ENCODE measurements around the gene PGAP1. TPM values are rescaled to one million over a fixed set of nuclear protein-coding genes. Genes with fewer than 3 reads are reported as not detected.
A peak's percentile ranks its signal among the peaks of the same experiment; 100 is the strongest.

The PGAP1 gene
- total and polyA plus RNA-seq, 3 experiments from 2014 or later = 1.5 to 8.7 (median 7.1) TPM

DNA sequence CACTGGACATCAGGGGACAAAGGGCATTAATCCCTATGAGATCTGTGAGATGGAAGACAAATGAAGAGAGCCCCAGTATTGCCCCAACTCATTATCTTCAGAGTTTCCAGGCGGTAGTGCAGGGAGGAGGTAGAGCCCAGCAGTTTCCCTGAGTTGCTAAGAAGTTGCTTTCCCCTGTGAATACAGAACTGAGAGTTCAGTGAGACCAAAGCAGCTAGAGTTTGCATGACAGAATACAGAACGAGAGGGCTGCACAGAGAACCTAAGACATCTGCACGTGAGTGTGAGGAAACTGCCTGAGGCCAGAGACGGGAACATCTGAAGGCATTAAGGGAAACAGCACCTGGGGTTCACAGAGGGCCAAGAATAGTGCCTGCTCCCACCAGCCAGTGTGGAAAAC, 18.1 kb upstream of the PGAP1 start:
- Mint-ChIP-seq H3K27me3 (peaks cover 10 to 13% of the 10 kb centered on the region in 2 donors), H3K36me3 (no peaks in the 10 kb centered on the region), H3K9me3 (peaks cover 0 to 2% (median 0%) of the 10 kb centered on the region in 5 donors), H3K4me3 (no peak overlapping the region), H3K27ac (no peak overlapping the region), H3K4me1 (no peaks in the 10 kb centered on the region)
- Histone ChIP-seq H3K27ac (ENCODE audit: low read depth, low read length) (no peak overlapping the region), H3K36me3 (ENCODE audit: insufficient read depth, low read length) (no peaks in the 10 kb centered on the region), H3K4me3 (ENCODE audit: low read length) (no peak overlapping the region), H3K4me1 (ENCODE audit: insufficient read depth, low read length) (no peaks in the 10 kb centered on the region), H3K27me3 (ENCODE audit: insufficient read depth, low read length, poor library complexity, severe bottlenecking) (no peaks in the 10 kb centered on the region), H3K9me3 (ENCODE audit: low read length) (no peaks in the 10 kb centered on the region)
- DNase-seq = no peak
- CTCF ChIA-PET = no interaction called here
- POLR2A ChIA-PET = no interaction called here

DNA sequence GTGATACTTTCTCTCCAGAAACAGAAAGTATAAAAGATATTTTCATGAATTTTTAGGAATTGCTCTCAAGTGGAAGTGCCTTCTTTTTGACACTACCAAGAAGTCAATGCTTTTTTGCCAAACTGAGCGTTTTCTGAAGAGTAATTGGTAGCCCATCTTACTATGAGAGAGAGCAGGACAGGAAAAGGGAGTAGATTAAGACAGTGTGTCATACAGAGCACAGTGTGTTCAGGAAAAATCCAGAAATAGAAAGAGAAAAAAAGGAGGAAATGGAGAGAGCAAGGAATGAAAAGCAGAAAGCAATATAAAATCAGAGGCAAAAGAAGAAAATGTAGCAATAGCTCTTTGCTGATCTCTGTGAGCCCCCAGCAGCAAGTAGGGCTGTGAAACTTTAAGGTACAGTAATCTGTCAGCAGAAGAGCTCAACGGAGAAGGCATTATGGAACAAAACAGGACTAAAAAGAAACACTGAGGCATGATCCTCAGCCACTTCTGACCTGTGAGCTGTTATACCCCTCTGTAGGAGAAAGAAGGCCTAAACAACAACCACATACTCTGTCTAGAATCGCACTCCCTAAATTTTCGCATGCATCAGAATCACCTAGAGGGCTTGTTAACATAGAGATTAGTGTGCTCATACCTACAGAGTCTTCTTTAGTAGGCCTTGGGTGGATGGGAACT, 15.0 kb upstream of the PGAP1 start:
- no peak for DNase-seq
- Histone ChIP-seq H3K4me1 (ENCODE audit: insufficient read depth, low read length) (no peaks in the 10 kb centered on the region), H3K27me3 (ENCODE audit: insufficient read depth, low read length, poor library complexity, severe bottlenecking) (no peaks in the 10 kb centered on the region), H3K4me3 (ENCODE audit: low read length) (no peak overlapping the region), H3K9me3 (ENCODE audit: low read length) (no peaks in the 10 kb centered on the region), H3K36me3 (ENCODE audit: insufficient read depth, low read length) (no peaks in the 10 kb centered on the region), H3K27ac (ENCODE audit: low read depth, low read length) (no peak overlapping the region)
- H3K4me3 Mint-ChIP-seq = no peak overlapping the region
- H3K36me3 Mint-ChIP-seq = no peaks in the 10 kb centered on the region
- POLR2A ChIA-PET = no interaction called here
- no peaks in the 10 kb centered on the region for H3K4me1 Mint-ChIP-seq
- H3K9me3 Mint-ChIP-seq = peaks cover 0 to 2% (median 0%) of the 10 kb centered on the region in 5 donors
- peak overlapping the region in 1 of 8 donors; percentile 3 for H3K27ac Mint-ChIP-seq
- CTCF ChIA-PET = no interaction called here
- H3K27me3 Mint-ChIP-seq = peaks cover 10 to 13% of the 10 kb centered on the region in 2 donors

DNA sequence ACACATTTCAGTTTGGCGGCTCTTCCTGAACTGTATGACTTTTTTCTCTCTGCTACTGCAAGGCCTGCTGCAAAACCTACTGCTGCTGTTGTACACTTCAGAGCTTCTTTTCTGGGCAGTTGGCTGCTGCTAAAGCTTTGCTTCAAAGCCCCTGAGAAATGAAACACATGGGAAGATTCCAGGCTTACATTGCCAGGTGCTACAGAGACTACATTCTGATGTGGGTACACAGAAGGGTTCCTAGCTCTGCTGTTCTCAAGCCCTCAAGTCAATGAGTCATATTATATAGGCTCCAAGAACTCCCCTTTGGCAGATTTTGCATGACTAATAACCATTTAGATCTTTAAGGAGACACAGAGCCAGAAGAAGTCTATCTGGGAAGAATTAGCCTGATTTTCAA, 12.9 kb upstream of the PGAP1 start:
- POLR2A ChIA-PET = no interaction called here
- H3K27me3 ChIP-seq (ENCODE audit: insufficient read depth, low read length, poor library complexity, severe bottlenecking) = no peaks in the 10 kb centered on the region
- H3K27me3 Mint-ChIP-seq = peaks cover 2 to 9% of the 10 kb centered on the region in 2 donors
- H3K9me3 ChIP-seq (ENCODE audit: low read length) = no peaks in the 10 kb centered on the region
- no peaks in the 10 kb centered on the region for H3K4me1 Mint-ChIP-seq
- no peaks in the 10 kb centered on the region for H3K36me3 Mint-ChIP-seq
- no peak overlapping the region for H3K4me3 Mint-ChIP-seq
- no peak for DNase-seq
- no peaks in the 10 kb centered on the region for H3K4me1 ChIP-seq (ENCODE audit: insufficient read depth, low read length)
- no peak overlapping the region for H3K4me3 ChIP-seq (ENCODE audit: low read length)
- peaks cover 0 to 2% (median 0%) of the 10 kb centered on the region in 5 donors for H3K9me3 Mint-ChIP-seq
- no peak overlapping the region for H3K27ac Mint-ChIP-seq
- CTCF ChIA-PET = no interaction called here
- no peak overlapping the region for H3K27ac ChIP-seq (ENCODE audit: low read depth, low read length)
- H3K36me3 ChIP-seq (ENCODE audit: insufficient read depth, low read length) = no peaks in the 10 kb centered on the region

GRCh38 chr2:196935432-196935831, 8.9 kb upstream of the PGAP1 start:
- DNase-seq = no peak
- no peaks in the 10 kb centered on the region for H3K36me3 Mint-ChIP-seq
- ChIA-PET POLR2A (no interaction called here), CTCF (no interaction called here)
- peaks cover 4% of the 10 kb centered on the region for H3K4me1 ChIP-seq (ENCODE audit: insufficient read depth, low read length)
- no peaks in the 10 kb centered on the region for H3K27me3 ChIP-seq (ENCODE audit: insufficient read depth, low read length, poor library complexity, severe bottlenecking)
- H3K4me3 Mint-ChIP-seq = no peak overlapping the region
- H3K4me3 ChIP-seq (ENCODE audit: low read length) = no peak overlapping the region
- H3K27me3 Mint-ChIP-seq = no peaks in the 10 kb centered on the region
- no peak overlapping the region for H3K27ac ChIP-seq (ENCODE audit: low read depth, low read length)
- H3K9me3 Mint-ChIP-seq = no peaks in the 10 kb centered on the region
- no peaks in the 10 kb centered on the region for H3K4me1 Mint-ChIP-seq
- no peaks in the 10 kb centered on the region for H3K36me3 ChIP-seq (ENCODE audit: insufficient read depth, low read length)
- H3K9me3 ChIP-seq (ENCODE audit: low read length) = no peaks in the 10 kb centered on the region
- H3K27ac Mint-ChIP-seq = peak overlapping the region in 1 of 8 donors; percentile 44

GRCh38 chr2:196934672-196935071, 8.2 kb upstream of the PGAP1 start:
- Histone ChIP-seq H3K36me3 (ENCODE audit: insufficient read depth, low read length) (no peaks in the 10 kb centered on the region), H3K4me3 (ENCODE audit: low read length) (no peak overlapping the region), H3K27ac (ENCODE audit: low read depth, low read length) (no peak overlapping the region), H3K9me3 (ENCODE audit: low read length) (no peaks in the 10 kb centered on the region), H3K27me3 (ENCODE audit: insufficient read depth, low read length, poor library complexity, severe bottlenecking) (no peaks in the 10 kb centered on the region), H3K4me1 (ENCODE audit: insufficient read depth, low read length) (peaks cover 4% of the 10 kb centered on the region)
- Mint-ChIP-seq H3K4me1 (no peaks in the 10 kb centered on the region), H3K9me3 (no peaks in the 10 kb centered on the region), H3K4me3 (no peak overlapping the region), H3K36me3 (no peaks in the 10 kb centered on the region), H3K27me3 (no peaks in the 10 kb centered on the region), H3K27ac (no peak overlapping the region)
- POLR2A ChIA-PET = no interaction called here
- no peak for DNase-seq
- CTCF ChIA-PET = no interaction called here

DNA sequence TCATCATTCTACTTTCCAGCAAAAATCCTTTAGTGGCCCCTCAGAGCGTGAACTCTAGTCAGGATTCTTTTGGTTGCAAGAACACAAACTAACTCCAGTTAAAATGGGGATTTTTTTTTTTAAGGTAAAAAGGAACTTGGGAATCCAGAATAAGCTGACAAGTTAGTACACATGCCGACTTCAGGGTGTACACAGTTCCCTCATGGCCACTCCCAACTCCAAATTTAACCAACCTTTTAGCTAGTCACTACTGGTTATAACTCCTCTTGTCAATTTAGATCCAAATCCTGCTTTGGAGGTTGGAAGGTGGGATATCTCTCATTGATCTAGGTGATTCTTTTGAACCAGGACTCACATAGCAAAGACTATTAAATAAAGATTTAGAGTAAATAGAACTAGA, 5.0 kb upstream of the PGAP1 start:
- Histone ChIP-seq H3K9me3 (ENCODE audit: low read length) (no peaks in the 10 kb centered on the region), H3K4me1 (ENCODE audit: insufficient read depth, low read length) (peaks cover 13% of the 10 kb centered on the region), H3K36me3 (ENCODE audit: insufficient read depth, low read length) (no peaks in the 10 kb centered on the region), H3K27ac (ENCODE audit: low read depth, low read length) (no peak overlapping the region), H3K4me3 (ENCODE audit: low read length) (no peak overlapping the region), H3K27me3 (ENCODE audit: insufficient read depth, low read length, poor library complexity, severe bottlenecking) (no peaks in the 10 kb centered on the region)
- peaks cover 9% of the 10 kb centered on the region in 3 donors for H3K4me1 Mint-ChIP-seq
- CTCF ChIA-PET = no interaction called here
- H3K36me3 Mint-ChIP-seq = peaks cover 0 to 8% (median 0%) of the 10 kb centered on the region in 3 donors
- H3K27me3 Mint-ChIP-seq = no peaks in the 10 kb centered on the region
- H3K4me3 Mint-ChIP-seq = no peak overlapping the region
- POLR2A ChIA-PET = interaction anchor here (0.9 kb wide), 1 partner anchor 391 kb away, joined by 3 read pairs; no protein-coding TSS in a partner anchor
- no peak overlapping the region for H3K27ac Mint-ChIP-seq
- DNase-seq = no peak
- H3K9me3 Mint-ChIP-seq = no peaks in the 10 kb centered on the region

DNA sequence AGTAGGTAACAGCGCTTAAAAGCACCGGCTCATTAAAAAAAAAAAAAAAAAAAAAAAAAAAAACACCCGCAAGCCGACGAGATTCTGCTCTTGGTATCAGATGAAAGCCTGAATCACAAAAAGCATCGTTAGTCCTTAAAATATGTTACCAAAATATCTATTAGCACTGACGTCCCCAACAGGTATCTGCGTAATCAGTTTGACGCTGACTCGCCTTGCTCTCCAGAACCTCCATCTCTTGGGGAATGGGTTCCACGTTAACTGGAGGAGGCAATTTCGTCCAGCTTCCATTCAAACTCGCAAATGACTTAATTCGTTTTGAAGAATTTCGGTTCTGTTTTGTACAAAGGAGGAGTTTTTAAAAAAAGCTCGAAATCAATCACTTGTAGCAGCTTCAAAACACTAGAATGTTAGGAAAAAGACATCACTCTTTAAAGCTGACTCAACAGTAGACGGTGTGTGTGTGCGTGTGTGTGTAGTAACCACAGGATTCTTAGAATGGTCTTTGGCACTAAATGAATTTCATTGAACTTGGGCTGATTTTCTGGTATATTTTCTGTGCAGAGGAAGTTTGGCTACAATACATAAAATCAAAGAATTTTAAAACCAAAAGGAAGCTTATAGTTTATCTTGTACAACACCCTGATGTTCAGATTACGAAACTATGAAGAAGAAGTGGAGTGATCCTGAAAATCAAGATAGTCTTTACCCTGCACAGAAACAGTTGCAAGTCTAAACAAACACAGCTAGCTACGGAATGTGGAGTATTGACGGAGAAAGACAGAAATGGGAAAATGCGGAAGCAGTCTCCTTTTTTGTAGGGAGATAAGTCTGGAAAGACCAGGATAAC, 1.1 kb upstream of the PGAP1 start:
- POLR2A ChIA-PET = interaction anchor here (0.5 to 0.9 kb wide), 3 partner anchors 12 to 777 kb away, joined by 3 to 7 read pairs (median 5); partner anchors contain the start of genes MARS2 and MOB4
- peaks cover 23 to 38% (median 31%) of the 10 kb centered on the region in 3 donors for H3K4me1 Mint-ChIP-seq
- peak overlapping the region; percentile 38 to 99 (median 92) for H3K27ac Mint-ChIP-seq
- Histone ChIP-seq H3K4me3 (ENCODE audit: low read length) (peak overlapping the region; percentile 80), H3K4me1 (ENCODE audit: insufficient read depth, low read length) (peaks cover 13% of the 10 kb centered on the region), H3K9me3 (ENCODE audit: low read length) (no peaks in the 10 kb centered on the region), H3K27me3 (ENCODE audit: insufficient read depth, low read length, poor library complexity, severe bottlenecking) (no peaks in the 10 kb centered on the region), H3K27ac (ENCODE audit: low read depth, low read length) (peak overlapping the region; percentile 49), H3K36me3 (ENCODE audit: insufficient read depth, low read length) (no peaks in the 10 kb centered on the region)
- H3K27me3 Mint-ChIP-seq = no peaks in the 10 kb centered on the region
- peaks cover 0 to 17% (median 0%) of the 10 kb centered on the region in 3 donors for H3K36me3 Mint-ChIP-seq
- DNase-seq = peak in 4 of 5 donors; percentile 4 to 52 (median 48)
- CTCF ChIA-PET = no interaction called here
- H3K9me3 Mint-ChIP-seq = no peaks in the 10 kb centered on the region
- H3K4me3 Mint-ChIP-seq = peak overlapping the region; percentile 90 to 98 (median 96)
